ENCODE data around the gene SMPDL3B.

DNA sequence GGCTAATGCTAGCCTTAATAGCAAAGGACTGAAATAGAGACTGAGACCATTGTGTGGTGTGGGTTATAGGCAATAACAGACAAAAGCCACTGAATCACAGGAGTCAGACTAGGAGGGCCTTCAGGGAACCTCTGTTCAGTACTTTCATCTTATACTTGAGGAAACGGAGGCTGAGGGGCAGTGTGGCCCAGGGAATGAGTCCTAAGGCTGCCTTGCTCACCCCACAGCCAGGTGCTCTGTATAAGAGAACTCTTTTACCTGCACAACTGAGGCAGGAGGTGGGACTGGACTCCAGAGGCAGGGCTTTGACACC is 2.7 kb downstream of the SMPDL3B start:
- TF ChIP-seq, protein P1, sequence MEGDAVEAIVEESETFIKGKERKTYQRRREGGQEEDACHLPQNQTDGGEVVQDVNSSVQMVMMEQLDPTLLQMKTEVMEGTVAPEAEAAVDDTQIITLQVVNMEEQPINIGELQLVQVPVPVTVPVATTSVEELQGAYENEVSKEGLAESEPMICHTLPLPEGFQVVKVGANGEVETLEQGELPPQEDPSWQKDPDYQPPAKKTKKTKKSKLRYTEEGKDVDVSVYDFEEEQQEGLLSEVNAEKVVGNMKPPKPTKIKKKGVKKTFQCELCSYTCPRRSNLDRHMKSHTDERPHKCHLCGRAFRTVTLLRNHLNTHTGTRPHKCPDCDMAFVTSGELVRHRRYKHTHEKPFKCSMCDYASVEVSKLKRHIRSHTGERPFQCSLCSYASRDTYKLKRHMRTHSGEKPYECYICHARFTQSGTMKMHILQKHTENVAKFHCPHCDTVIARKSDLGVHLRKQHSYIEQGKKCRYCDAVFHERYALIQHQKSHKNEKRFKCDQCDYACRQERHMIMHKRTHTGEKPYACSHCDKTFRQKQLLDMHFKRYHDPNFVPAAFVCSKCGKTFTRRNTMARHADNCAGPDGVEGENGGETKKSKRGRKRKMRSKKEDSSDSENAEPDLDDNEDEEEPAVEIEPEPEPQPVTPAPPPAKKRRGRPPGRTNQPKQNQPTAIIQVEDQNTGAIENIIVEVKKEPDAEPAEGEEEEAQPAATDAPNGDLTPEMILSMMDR (optimal IDR thresholded peaks at IDR 0.05 in 1 of 3, IDR thresholded peaks at IDR 0.05 in 1 of 3, conservative IDR thresholded peaks at IDR 0.05 in 1 of 3; ENCODE audit: extremely low read depth in 1 of 3, insufficient read depth in 2 of 3, low read length in 3 of 3) = no peak
- no peak for TF ChIP-seq EZH2 (IDR thresholded peaks at IDR 0.05; ENCODE audit: low read length)
